ENCODE data around the gene PC.

Gene PC

DNA sequence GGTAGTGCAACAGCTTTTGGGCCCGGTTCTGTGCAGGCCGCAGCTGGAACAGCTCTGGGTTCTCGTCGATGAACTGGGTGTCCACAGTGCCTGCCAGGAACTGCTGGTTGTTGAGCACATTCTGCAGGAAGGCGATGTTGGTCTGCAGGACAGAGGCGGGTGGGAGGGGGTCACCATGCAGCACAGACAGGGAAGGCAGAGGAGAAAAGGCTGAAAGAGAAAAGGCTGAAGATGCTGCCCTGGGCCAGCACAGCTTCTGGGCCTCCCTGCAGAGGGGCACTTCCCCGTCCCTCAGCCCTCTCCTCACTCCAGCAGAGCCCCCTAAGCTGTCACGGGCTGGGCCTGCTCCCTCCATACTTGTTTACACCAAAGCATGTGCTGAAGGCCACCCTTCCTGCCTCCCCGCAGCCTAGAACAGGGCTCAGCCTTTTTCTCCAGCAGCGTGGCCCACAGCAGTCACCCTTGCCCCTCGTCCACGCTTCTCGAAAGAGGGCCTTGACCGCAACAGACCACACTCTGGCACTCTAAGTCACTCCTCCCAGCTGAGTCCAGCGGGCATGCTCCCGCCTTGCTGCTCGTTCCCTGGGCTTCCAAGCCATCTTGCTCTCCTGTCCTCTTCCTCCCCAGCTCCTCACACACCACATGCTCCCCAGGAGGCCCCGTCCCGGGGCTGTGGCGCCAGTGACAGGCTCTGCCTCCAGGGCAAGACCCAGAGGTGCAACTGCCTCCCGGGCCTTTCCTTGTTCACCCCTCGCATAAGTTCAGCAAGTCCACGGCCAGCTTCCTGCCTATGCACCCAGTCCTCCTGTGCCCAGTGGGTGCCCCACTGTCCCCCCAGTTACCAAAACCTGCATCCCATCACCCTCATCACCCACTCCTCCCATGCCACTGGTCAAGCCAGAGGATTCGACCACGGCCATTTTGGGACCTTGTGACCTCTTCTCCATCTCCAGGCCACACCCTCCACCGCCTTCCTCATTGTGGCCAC is 104.6 kb downstream of the PC start:
- DNase-seq = no peak

DNA sequence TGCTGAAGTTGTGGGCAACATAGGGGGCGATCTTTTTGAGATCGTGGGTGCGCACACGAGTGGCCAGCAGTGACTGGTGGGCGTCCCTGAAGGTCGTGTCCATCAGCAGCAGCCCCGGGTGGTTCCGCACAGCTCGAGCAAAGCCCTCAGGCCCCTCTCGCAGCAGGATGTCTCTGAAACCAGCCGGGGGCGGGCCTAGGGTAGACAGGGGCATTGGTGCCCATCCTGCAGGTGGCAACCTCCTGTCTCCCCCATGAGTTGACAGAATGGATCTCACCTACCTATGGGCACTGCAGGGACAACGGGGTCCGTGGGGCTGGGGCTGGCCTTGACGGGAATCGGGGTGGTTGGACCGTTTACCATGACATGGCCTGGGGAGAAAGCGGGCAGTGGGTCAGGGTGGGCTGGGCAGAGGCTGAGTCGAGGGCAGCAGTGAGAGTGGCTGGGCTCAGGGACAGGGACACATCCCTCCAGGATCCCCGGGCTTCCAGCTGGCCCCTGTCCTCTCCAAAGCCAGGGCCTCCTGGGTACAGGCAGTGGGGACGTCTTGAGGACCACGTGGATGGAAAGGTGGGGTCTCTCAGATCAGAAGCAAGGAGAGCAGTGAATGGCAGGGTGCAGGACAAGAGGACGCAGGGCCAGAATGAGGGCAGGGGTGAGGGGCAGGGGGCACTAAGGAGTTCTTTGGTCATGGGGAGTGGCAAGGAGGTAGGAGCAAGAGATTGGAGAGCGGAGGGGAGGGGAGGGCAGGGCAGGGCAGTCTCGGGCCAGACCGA is 105.5 kb downstream of the PC start:
- no peak for DNase-seq

DNA sequence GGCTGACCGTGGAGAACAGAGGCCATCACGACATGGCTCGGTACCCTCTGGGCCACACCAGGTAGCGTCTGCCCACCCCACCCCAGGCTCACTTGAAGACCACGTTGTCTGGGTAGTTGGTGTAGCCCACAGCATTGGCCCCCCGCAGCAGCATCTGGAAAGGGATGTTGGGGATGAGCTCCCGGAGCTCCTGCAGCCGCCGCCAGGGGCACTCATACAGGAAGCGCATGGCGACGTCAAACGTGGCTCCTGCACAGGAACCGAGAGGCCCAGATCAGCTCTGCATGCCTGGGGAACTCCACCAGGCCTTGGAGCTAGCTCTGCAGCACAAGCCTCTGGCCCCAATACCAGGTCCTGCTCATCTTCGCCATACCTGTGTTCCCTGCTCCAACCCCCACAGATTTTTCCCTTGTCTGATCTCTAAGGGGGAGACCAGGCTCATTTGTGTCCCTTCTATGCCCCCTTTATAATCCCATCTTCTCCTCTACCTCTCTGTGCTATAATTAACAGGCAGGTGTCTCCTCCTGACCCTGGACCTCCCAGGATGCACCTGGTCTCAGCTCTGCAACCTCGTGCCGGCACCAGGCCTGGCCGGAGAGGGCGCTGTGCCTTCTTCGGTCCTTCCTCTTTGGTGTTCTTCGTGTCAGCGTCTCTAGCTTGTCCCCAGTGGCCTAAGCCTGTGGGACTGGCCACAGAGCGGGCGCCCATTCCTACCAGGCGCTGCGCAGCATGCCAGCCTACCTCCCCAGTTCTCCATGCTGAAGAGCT is 106.3 kb downstream of the PC start:
- no peak for DNase-seq

DNA sequence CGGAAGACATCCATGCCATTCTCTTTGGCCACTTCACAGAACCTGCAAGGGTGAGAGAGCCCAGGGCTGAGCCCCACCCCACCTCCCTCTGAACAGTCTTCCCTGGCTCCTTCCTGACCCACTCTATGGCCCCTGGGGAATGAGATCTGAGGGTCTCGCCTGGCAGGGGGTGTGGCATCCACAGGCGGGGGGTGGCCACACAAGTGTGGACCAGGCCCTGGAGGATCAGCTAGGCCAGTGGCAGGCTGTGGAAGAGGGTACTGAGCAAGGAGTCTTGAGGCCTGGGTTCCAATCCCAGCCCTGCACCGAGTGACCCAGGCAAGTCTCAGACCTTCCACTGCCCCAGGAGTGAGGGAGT is 107.0 kb downstream of the PC start:
- DNase-seq = no peak

DNA sequence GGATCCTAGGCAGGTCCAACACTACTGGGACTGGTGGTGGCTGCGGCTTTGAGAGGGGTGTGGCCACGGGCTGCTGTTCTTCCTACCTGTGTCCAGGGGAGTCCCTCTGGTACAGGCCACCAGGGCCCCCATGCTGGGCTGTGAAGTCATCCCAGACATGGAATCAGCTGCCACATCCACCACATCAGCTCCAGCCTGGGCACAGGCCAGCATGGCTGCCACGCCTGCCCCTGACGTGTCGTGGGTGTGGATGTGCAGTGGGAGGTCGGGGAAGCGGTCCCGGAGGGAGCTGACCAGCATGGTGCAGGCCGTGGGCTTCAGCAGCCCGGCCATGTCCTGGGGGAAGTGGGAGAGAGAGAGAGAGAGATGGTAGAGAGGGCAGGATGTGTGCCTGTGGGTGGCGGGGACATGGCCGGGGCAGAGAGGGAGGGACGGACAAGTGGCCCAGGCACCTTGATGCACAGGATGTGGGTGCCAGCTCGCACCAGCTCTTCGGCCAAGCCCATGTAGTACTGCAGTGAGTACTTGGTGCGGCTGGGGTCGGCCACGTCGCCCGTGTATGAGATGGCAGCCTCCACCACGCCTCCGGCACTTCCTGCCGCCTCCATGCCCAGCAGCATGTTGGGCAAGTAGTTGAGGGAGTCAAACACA is 107.5 kb downstream of the PC start:
- no peak for DNase-seq

DNA sequence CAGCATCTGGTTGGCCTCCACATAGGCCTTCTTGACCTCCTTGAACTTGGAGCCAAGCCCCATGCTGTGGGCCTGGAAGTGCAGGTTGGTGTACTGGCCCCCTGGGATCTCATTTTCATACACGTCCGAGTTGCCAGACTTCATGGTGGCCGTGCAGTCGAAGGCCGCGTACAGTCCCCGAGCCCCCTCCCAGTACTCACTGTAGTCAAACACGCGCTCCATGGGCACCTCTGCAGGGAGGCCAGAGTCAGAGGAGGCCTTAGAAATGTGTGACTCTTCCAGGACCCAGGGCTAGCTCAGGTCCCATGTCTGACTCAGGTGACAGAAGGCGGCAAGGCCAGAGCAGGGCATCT is 108.0 kb downstream of the PC start:
- no peak for DNase-seq

DNA sequence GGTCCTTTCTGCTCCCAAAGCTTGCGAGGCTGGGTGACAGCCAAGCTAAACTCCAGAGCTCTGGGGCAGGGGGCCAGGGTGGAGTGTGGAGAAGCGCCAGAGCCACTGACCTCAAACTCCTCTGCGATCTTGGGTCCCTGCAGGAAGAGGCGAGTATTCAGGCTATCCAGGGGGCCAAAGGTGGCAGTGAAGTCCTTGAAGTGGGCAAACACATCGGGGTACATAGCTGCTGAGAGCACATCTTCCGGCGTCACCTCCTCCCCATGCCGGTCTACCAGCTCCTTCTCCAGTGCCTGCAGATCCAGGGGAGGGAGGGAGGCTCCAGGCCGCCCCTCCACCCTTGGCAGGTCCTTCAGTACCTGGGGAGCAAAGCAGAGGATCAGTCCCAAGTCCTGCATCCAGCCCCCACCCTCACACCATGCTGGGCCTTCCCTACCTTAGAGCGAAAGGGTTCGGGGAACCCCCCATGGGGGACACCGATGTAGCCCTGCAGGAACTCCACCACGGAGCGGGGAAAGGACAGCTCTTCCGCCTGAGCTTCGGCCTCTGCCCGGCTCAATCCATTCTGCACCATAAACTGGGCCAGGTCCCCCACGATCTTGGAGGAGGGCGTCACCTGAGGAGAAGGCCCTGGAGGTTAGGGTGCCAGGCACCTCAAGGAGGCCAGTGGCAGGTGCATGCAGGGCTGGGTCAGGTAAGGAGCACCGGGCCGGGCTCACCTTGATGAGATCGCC is 108.5 kb downstream of the PC start:
- DNase-seq = no peak

DNA sequence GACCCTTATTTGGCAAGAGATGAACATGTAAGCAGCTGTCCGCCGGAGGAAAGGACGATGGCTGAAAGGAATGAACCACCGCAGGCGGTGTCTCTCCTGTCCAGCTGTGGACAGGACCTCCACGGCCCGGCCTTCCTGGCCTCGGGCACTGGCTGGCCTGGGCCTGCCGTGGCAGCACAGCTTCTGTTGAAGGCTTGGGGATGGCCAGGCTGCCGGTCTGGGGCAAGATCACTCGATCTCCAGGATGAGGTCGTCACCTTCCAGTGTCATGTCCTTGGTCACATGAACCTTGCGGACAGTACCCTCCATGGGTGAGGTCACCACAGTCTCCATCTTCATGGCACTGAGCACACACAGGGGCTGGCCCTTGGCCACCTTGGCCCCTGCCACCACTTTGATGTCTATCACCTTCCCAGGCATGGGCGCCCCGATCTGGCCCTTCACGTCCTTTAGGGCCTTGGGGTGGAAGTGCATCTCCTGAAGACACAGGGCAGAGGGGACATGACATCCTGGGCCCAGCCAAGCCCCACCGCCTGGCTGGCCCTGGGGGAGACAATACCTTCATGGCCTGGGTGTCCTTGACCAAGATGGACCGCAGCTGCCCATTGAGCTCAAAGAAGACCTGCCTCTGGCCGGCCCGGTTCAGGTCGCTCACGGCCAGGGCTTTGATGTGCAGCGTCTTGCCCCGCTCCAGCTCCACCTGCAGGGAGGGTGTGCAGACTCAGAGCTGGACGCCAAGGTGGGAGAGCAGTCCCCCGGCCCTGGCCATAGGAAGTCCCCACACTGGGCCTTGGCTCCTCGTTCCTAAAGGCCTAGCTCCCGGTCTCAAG is 109.3 kb downstream of the PC start:
- DNase-seq = peak; percentile 31

DNA sequence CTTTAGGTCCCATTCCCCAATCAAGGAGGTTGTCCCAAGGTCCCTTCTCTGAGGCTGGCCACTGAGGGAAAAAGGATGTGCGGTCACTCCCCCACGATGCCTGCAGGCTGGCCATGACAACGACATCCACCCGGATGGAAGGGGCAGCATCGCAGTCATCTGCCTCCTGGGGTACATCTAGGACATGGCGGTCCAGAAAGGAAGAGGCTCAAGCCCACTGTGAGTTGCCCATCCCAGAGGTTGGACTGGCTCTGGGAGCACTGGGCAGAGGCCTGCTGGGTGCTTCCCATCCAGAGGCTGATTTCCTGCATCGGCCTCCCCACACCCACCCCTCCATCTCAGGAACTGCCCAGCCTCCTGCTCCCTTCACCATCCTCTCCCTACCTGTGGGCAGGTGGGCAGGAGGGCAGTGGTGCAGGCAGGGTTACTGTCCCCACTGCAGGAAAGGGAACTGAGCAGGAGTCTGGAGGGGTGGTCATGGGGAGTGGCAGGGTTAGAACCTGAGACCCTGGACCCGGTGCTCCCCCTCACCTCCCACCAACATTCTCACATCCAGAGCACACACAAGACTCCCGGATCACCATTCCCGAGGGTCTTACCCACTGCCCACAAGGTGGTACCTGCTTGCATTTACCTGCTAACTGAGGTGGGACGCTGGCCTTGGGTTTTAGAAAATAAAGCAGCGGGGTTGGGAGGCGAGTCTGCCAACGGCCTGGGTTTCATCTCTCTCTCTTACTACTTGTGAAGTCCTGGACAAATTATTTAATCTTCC is 110.5 kb downstream of the PC start:
- DNase-seq = peak; percentile 25

DNA sequence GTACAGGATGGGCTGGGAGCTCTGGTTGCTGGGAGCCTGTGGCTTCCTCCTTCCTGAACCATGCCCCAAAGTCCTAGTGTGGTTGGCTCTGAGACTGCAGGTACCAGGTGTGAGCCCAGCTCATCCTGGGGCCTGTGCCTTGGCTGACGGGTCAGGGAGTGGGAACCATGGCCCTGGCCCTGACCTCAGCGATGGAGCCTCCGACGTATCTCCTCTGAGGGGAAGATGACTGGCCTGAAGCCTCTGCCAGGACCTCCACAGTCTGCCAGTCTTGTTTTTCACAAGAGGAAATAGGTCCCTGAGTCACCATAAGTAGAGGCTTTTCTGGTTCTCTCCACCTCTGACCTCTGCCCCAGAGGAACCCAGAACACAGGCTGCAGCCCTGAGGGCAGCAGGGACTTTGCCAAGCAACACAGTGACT is 111.5 kb downstream of the PC start:
- no peak for DNase-seq

DNA sequence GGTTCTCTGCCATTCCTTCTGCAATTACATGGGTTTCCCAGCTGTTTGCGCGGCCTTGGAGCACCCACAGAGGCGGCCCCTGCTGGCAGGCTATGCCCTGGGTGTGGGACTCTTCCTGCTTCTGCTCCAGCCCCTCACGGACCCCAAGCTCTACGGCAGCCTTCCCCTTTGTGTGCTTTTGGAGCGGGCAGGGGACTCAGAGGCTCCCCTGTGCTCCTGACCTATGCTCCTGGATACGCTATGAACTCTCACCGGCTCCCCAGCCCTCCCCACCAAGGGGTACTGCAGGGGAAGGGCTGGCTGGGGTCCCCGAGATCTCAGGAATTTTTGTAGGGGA is 112.3 kb downstream of the PC start:
- no peak for DNase-seq

DNA sequence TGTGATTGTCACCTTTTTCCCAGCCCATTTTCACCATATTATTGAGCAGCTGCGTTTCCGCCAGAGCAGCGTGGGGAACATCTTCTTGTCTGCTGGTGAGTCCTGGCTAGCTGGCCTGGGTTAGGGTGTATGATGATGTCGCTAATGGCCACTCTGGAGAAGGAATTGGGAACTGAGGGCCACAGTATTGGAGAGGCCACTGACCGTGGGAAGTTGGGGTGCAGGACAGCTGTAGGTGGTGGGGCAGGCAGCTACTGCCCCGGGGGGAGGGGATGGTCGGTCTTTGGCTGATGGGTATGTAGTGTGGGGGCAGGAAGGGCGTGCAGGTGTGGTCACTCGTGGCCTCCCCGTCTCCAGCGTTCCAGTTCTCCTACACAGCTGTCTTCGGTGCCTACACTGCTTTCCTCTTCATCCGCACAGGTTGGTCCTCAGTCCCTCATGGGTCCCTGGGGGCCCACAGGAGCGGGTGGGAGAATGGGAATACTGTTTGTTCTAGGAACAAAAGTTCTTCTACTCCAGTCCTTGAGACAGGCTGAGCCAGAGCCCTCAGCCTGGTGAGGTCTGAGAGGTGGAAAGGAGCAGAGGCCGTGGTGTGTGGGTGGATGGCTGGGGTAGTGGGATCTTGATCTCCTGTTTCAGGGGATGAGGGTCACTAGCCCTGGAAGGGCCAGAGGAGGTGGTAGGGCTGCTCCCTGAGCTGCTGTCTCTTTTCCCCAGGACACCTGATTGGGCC is 112.9 kb downstream of the PC start:
- no peak for DNase-seq

DNA sequence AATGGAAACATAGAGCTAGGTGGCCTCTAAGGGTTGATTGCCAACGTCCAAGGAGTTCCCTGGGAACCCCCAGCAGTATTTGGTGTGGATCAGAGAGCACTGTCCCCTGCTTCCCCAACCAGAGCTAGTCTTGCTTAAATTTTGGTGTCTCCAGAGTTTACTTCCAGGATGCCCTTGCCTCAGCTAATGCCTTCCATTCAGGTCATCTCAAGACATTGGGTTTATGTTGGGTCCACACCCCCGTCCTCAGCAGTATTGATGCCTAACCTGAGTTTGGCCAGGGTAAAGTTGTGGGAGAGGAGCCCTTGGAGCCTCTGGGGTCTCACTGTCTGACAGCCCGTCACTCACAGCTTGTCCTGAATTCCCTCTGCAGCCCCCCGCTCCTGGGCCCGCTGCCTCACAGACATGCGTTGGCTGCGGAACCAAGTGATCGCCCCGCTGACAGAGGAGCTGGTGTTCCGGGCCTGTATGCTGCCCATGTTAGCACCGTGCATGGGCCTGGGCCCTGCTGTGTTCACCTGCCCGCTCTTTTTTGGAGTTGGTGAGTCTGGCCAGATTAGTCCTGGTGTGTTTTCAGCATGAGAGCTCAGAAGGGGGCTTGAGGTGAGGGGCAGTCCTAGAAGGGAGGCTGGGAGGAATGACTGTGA is 113.6 kb downstream of the PC start:
- DNase-seq = no peak

DNA sequence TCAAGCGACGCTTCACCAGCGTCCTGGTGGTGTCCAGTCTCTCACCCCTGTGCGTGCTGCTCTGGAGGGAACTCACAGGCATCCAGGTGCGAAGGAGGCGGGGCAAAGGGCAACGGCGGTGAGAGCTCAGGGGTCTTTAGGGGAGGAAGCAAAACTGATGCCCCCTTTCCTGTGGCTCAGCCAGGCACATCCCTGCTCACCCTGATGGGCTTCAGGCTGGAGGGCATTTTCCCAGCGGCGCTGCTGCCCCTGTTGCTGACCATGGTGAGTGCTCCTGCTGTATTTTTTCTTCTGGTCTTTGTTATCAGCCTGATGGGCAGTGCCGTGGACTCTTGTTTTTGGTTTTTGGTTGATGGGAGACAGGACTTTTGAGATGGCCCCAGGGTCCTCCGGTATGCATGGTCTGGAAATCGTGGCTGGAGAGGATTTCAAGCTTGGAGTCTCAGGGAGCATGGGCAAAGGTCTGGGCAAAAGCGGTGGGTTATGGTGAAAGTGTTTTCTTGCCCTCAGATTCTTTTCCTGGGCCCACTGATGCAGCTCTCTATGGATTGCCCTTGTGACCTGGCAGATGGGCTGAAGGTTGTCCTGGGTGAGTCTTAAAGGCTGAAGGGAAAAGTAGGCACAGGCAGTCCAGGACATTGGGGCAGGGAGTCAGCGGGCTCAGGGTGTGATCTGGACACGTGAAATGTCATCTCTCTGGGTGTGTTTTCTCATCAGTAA is 114.2 kb downstream of the PC start:
- no peak for DNase-seq

DNA sequence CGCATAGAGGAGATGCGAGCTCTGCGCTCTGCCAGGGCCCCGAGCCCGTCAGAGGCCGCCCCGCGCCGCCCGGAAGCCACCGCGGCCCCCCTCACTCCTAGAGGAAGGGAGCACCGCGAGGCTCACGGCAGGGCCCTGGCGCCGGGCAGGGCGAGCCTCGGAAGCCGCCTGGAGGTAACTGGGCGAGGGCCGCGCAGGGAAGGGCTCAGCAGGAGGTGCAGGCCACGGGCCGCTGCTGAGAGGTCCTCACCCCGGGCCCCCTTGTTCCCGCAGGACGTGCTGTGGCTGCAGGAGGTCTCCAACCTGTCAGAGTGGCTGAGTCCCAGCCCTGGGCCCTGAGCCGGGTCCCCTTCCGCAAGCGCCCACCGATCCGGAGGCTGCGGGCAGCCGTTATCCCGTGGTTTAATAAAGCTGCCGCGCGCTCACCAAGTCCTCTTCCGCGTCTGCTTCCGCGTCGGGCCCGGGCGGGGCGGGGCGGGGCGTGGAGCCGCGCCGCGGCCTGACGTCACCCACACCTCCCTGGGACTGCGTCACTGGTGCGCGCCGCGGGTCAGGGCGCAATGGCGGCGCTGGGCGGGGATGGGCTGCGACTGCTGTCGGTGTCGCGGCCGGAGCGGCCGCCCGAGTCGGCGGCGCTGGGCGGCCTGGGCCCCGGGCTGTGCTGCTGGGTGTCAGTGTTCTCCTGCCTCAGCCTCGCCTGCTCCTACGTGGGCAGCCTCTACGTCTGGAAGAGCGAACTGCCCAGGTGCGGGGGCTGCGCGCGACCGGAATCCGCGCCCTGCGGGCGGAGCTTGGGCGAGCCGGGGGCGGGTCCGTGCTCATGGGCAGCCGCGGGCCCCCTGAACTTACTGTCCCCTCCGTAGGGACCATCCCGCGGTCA is 115.0 kb downstream of the PC start, which contains the start of gene RCE1:
Gene RCE1 (plus strand): TSS at position 546 of the 880 bp plus-strand sequence. CDS start 15 bp downstream, at position 561.
- peak; percentile 94 for DNase-seq

DNA sequence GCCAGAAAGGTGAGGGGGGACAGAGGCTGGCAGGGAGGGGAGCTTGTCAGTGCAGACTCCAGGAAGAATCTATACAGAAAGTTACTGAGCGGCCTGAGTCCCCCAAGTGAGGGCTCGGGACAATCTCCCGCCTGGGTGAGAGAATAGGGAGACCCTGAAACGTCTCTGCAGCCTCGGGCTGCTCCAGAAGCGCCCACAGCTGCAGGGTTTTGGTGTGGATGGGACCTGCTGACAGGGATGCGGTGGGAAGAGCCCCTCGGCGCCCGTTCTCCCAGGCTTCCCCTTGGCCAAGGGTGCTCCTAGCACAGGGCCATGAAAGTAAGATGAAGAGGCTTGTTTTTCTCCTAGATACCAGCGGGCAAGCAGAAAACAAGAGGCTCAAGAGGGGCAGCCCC is 115.7 kb downstream of the PC start:
- no peak for DNase-seq

DNA sequence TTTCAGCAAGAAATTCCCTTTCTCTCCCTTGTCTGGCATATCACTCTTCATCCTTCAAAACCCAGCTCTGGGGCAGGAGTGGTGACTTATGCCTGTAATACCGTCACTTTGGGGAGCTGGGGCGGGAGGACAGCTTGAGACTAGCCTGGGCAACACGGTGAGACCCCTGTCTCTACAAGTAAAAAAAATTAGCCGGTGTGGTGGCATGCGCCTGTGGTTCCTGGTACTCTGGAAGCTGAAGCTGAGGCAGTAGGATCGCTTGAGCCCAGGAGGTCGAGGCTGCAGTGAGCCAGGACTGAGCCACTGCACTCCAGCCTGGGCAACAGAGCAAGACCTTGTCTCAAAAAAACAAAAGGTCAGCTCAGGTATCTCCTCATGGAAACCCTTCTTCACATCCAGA is 116.3 kb downstream of the PC start:
- no peak for DNase-seq

All from left hindlimb (tissue), 1 donor.